Hindlimb muscle (tissue), 1 donor: ENCODE measurements around the gene KCNJ9. TPM values are rescaled to one million over a fixed set of nuclear protein-coding genes. Genes with fewer than 3 reads are reported as not detected.
"Not testable (repeated sequence)": the region's sequence is repeated elsewhere in the genome, so short reads cannot be mapped to it uniquely, and the experiment has no call there.

ENCODE experiments used
- DNase-seq: peaks from one replicate; pipeline ENCODE4 v3.0.0-alpha.2; 2013
- polyA plus RNA-seq: library from polyadenylated mRNA; unstranded; fragments of 120-200 nt; gene quantifications from one replicate; pipeline ENCODE4 v1.2.1, GENCODE V29; 2013; ENCODE audit not compliant: insufficient read length

The KCNJ9 gene
- polyA plus RNA-seq, 1 donor, result 0.09 TPM

DNA sequence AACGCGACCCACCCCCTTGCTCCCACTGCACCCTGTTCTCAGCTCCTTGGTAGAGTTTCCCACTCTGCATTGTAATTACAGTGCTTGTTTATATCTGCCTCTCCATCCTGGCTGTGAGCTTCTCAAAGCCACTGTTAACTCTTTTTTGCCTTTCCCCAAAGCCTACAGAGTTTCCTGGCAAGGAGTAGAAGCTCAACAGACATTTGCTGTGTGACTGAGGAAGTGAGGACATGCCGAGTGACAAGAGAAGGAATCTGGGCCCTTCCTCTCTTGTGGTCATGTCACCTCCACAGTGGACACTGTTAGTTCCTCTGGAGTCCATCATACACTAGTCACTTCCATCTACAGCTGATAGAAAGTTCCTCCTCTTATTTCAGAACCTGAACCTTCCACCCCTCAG, 23.1 kb downstream of the KCNJ9 start:
- DNase-seq, result no peak

GRCh38 chr1:160105155-160105554, 23.8 kb downstream of the KCNJ9 start:
- no peak for DNase-seq

DNA sequence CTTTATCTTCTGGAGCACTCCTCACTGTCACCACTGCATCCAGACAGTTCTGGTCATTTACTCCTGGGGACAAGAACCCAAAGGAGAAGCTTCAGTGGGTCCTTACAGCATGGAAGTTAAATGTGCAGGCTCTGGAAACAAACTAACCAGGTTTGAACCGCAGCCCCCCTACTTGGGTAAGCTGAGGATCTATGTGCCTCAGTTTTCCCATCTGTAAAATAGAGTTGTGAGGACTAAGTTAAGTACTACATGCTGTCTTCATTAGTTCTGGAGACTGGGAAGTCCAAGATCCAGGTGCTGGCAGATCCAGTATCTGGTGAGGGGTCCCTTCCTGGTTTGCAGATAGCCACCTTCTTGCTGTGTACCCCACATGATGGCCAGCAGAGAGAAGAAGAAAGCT, 26.2 kb downstream of the KCNJ9 start:
- DNase-seq, result no peak

DNA sequence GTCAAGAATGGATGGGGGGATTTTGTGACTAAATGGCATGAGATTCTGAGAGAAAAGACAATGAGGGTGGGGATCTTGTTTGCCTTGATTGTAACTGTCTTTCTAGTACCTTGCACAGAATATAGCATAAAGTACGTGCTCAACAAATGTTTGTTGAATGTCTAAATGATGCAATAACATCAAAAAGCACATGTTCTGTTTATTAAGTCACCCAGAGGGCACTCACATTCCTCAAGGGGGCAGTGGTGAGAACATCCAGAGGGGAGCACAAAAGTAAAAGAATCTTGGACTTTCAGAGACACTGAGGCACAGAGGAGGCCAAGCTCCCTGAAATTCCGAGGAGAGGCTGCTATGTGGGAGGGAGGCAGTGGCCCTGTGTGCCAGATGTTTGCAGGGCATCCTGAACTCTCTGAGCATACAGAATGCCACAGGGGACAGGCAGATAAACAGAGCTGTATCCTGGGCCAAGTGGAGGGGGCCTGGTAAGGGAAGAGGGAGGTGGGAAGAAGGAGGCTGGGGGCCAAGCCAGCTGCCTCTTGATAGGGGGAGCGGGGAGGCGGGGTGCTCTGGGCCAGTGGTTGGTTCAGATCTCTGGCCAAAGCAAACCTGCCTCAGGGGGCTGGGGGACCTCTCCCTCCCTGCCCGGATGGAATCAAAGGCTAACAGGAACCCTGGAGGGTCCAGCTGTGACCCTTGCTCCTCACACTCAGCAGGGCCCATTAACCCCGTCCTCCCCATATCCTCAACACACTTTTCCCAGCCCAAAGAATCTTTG, 27.7 kb downstream of the KCNJ9 start:
- no peak for DNase-seq

DNA sequence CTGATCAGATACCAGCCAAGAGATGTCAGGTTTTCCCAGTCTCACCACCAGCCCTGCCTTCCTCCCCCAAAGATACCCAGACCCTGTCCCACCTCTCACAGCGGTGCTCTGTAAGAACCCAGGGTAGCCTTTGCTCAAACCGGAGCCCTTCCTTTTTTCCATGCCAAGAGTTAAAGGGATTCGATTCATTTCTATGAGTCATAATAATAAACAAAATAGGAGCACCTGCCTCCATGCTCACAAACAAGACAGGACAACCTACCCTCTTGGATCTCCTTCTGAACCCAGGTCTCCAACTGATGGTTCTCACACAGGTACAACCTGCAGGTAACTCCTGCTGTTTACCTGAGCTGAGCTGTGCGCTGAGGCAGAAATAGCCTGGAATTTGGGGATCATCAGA, 28.3 kb downstream of the KCNJ9 start:
- DNase-seq, result no peak

- not testable (repeated sequence) for DNase-seq
These were observed 30.1 kb downstream of the KCNJ9 start for GRCh38 chr1:160111462-160111861.

- DNase-seq, result peak; percentile 81
These were observed 31.0 kb downstream of the KCNJ9 start for GRCh38 chr1:160112357-160112756.

DNA sequence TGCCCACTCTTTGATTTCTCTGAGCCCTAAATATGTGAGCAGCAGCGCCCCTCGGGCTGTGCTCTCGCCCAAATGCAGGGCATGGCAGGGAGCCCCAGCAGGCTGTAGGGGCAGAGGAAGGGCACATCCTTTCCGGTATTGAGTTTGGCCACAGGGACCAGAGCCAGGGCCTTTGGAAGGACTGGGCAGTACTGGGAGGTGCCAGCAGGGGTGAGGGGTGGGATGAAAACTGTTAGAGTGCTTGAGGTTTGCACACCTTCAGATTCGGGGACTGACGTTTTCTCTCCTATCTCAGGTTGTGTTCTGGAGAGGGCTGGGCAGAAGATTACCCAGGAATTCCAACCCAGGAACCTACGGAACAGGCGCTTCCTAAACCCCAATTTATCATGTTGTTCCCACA, 32.1 kb downstream of the KCNJ9 start:
- DNase-seq, result no peak

GRCh38 chr1:160114085-160114484, 32.7 kb downstream of the KCNJ9 start:
- DNase-seq, result no peak

DNA sequence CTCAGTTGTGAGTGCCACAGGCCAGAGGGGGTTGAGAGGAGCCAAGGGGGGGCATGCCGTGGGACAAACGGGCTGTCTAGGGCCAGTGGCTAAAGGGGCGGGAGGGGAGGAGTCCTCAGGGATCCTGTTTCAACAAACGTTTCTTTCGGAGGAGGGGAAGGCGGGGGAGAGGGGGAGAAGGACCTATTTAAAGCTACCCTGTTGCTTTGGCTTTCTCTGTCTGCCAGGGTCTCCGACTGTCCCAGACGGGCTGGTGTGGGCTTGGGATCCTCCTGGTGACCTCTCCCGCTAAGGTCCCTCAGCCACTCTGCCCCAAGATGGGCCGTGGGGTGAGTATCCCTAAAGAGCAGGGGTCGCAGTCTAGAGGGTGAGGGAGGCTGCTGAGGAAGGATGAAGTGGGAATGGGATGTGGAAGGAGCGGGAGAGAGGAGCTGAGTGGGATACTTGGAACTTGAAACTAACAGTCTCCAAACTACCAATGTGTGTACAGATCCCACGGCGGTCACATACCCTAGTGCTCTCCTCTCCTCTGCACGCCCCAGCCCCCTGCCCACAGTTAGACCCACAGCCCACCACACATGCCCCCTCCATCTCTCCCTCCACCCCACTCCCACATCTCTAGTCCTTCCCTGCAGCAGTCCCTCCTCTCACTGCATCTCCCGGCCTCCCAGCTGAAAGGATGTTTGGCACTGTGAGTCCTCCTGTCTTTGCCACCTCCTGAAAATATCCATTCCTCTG, 34.4 kb downstream of the KCNJ9 start, which contains the start of gene ATP1A2:
ATP1A2 (plus strand) TSS at position 215 of the 738 bp plus-strand sequence; CDS start at position 318, 103 bp downstream.
- no peak for DNase-seq

- DNase-seq, result no peak
These were observed 35.2 kb downstream of the KCNJ9 start for GRCh38 chr1:160116283-160117147.

- no peak for DNase-seq
These were observed 36.0 kb downstream of the KCNJ9 start for GRCh38 chr1:160117300-160117699.

DNA sequence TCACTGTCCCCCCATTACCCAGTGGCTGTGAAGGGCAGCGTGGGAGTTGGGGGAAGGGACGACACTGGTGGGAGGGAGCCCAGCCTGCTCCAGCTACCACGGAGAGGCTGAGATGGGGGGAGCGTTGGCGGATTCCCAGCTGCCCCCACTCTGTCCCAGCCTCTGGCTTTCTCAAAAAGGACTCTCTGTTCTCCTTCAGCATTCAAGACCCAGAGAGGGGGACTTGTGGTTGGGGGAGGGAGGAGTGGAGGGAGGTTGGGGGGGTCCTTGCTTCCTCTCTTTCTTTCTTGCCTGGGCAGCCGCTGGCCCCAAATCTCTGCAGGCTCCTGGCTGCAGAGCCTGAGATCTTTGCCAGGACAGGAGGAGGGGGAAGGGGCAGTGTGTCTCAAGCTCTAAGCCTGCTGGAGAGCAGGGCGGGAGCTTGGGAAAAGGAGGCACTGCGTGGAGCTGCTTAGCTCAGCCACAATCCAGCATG, 36.4 kb downstream of the KCNJ9 start:
- no peak for DNase-seq

GRCh38 chr1:160118928-160119327, 37.6 kb downstream of the KCNJ9 start:
- DNase-seq, result no peak

GRCh38 chr1:160120797-160121196, 39.5 kb downstream of the KCNJ9 start:
- DNase-seq, result no peak

DNA sequence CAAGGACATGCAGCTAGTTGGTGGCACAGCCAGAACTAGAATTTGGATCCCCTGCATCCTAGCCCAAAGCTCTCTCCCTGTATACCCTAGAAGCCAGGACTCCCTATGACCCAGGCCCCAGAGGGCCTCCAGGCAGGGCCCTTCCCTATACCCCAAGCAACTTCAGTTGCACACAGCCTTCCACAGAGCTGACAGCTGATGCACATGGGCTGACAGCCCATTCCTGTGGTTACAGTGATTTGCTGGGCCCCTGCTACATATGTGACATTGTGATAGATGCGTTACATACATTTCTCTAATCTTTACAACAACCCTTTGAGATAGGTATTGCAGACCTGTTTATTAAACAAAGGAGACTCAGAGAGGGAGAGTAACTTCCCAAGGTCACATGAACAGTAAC, 40.0 kb downstream of the KCNJ9 start:
- DNase-seq, result no peak

DNA sequence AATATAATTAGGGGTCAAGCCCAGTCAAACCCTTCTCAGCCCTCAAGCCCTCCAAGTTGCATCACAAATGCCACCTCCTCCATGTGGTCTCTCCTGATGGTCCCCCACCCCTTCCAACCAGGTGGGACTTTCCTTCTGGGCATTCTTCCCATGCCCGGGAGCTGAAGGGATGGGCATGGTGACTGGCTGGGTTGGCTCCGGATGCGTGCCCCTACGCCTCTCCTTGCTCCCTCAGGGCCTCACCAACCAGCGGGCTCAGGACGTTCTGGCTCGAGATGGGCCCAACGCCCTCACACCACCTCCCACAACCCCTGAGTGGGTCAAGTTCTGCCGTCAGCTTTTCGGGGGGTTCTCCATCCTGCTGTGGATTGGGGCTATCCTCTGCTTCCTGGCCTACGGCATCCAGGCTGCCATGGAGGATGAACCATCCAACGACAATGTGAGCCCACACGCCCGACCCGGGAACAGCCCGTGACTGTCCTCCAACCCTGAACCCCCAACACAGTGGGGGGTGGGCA, 41.7 kb downstream of the KCNJ9 start:
- DNase-seq, result no peak

DNA sequence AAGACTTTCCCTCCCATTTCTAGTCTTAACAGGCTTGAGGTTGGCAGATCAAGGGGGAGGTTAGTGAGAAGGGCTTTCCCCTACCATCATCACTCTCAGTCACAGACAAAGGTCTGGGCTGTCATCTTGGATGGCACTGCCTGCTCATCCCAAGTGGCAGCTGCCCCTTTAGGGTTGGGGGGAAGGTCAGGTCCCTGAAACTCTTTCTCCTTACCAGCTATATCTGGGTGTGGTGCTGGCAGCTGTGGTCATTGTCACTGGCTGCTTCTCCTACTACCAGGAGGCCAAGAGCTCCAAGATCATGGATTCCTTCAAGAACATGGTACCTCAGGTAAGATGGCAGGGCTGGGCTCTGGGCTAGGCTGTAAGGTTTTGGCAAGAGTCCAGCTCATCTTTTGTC, 42.4 kb downstream of the KCNJ9 start:
- no peak for DNase-seq

GRCh38 chr1:160124705-160125478, 43.6 kb downstream of the KCNJ9 start:
- DNase-seq, result no peak

GRCh38 chr1:160125746-160126145, 44.4 kb downstream of the KCNJ9 start:
- DNase-seq, result no peak

- DNase-seq, result not testable (repeated sequence)
These were observed 45.0 kb downstream of the KCNJ9 start for GRCh38 chr1:160126342-160126741.

DNA sequence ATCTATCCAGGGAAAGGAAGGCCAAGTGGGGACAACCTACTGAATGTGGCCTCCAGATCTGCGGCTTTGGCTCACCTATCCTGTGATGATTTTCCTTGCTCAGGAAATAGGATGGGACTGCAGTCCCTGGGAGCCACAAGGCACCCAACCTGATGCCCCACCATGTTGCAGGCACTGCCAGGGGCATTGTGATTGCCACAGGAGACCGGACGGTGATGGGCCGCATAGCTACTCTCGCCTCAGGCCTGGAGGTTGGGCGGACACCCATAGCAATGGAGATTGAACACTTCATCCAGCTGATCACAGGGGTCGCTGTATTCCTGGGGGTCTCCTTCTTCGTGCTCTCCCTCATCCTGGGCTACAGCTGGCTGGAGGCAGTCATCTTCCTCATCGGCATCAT, 46.0 kb downstream of the KCNJ9 start:
- DNase-seq, result no peak
